Measurements from ENCODE around the gene ZRANB1. TPM values are rescaled to one million over a fixed set of nuclear protein-coding genes. Genes with fewer than 3 reads are reported as not detected.

The ZRANB1 gene
- total RNA-seq, 2 experiments from 2014 or later = 9.5 to 10.1 TPM

GRCh38 chr10:125002423-125003145 is 60.7 kb downstream of the ZRANB1 start:
- H3K27me3 Mint-ChIP-seq = no peaks in the 10 kb centered on the region
- H3K4me3 Mint-ChIP-seq = no peak overlapping the region
- ChIA-PET CTCF (no interaction called here), POLR2A (no interaction called here)
- DNase-seq (no peak), ATAC-seq (no peak)
- intact Hi-C loops (cut with micrococcal nuclease) = no loop called here
- TF ChIP-seq CTCF (IDR thresholded peaks at IDR 0.05) = no peak
- H3K9me3 Mint-ChIP-seq = no peaks in the 10 kb centered on the region
- no peaks in the 10 kb centered on the region for H3K4me1 Mint-ChIP-seq (ENCODE audit: low read depth)
- no peaks in the 10 kb centered on the region for H3K36me3 Mint-ChIP-seq (ENCODE audit: low read depth)
- no peak overlapping the region for H3K27ac Mint-ChIP-seq

DNA sequence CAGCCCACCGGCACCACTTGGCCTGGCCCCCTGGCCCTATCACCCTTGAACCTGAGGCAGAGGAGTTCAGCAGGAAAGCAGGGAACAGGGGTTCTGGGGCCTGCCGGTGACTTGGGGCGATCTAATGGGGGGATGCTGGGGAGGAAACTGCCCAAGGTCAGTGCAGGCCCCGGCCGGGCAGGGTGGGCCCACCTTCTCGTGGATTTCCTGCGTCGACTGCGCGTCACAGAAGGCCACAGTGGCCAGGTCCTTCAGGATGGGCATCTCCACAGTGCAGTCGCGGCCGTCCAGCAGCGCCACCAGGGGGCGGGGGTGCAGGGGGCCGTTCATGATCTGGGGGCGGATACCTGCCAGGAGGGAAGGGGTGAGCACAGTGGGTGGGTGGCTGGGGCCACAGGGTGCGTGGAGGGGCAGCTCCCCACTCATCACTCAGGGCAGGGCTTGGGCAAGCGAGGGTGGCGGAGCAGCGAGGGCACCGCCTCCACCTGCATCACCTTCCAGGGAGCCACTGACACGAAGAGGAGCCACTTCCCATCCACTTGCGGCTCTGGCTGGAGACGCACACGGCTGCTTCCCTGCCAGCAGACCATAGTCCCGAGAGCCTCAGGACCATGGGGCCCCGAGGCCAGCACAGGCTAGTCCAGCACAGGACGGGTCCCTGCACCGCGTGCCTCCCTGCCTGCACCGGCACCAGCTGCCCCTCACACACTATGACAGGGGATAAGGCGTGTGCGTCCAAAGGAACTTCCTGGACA is 61.4 kb downstream of the ZRANB1 start:
- no peaks in the 10 kb centered on the region for H3K27me3 Mint-ChIP-seq
- H3K4me3 Mint-ChIP-seq = no peak overlapping the region
- DNase-seq (no peak), ATAC-seq (no peak)
- POLR2A ChIA-PET = no interaction called here
- no peaks in the 10 kb centered on the region for H3K36me3 Mint-ChIP-seq (ENCODE audit: low read depth)
- H3K27ac Mint-ChIP-seq = no peak overlapping the region
- H3K9me3 Mint-ChIP-seq = no peaks in the 10 kb centered on the region
- CTCF ChIA-PET = no interaction called here
- no peaks in the 10 kb centered on the region for H3K4me1 Mint-ChIP-seq (ENCODE audit: low read depth)
- intact Hi-C loops (cut with micrococcal nuclease) = no loop called here
- no peak for TF ChIP-seq CTCF (IDR thresholded peaks at IDR 0.05)

DNA sequence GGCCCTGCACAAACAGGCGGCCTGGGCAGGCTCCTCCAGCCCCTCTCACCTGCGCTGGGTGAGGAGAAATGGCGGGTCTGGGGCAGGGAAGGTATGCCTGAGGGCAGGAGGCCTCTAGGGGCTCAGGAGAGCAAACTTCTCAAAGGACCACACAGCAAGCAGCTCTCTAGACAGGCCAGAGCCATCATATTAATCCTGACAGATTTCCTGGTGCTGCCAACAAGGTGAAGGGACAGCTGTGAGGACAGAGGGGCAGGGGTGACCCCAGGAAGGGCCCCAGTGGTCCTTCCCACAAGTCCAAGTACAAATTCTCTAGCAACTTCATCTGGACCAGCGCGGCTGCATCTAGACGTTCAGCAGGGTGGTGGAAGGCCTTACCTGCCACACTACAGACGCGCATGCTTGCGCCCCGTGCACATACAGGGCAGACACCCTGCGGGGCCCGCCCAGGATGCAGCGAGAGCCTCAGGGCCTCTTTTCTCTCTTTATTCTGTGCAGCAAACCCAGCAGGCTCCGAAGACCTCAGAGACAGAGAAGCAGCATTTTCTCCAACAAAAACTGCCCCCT is 62.1 kb downstream of the ZRANB1 start:
- DNase-seq (no peak), ATAC-seq (no peak)
- H3K4me3 Mint-ChIP-seq = no peak overlapping the region
- H3K27me3 Mint-ChIP-seq = no peaks in the 10 kb centered on the region
- intact Hi-C loops (cut with micrococcal nuclease) = no loop called here
- TF ChIP-seq CTCF (IDR thresholded peaks at IDR 0.05) = no peak
- no peaks in the 10 kb centered on the region for H3K9me3 Mint-ChIP-seq
- H3K4me1 Mint-ChIP-seq (ENCODE audit: low read depth) = no peaks in the 10 kb centered on the region
- ChIA-PET POLR2A (no interaction called here), CTCF (no interaction called here)
- H3K36me3 Mint-ChIP-seq (ENCODE audit: low read depth) = no peaks in the 10 kb centered on the region
- H3K27ac Mint-ChIP-seq = no peak overlapping the region

DNA sequence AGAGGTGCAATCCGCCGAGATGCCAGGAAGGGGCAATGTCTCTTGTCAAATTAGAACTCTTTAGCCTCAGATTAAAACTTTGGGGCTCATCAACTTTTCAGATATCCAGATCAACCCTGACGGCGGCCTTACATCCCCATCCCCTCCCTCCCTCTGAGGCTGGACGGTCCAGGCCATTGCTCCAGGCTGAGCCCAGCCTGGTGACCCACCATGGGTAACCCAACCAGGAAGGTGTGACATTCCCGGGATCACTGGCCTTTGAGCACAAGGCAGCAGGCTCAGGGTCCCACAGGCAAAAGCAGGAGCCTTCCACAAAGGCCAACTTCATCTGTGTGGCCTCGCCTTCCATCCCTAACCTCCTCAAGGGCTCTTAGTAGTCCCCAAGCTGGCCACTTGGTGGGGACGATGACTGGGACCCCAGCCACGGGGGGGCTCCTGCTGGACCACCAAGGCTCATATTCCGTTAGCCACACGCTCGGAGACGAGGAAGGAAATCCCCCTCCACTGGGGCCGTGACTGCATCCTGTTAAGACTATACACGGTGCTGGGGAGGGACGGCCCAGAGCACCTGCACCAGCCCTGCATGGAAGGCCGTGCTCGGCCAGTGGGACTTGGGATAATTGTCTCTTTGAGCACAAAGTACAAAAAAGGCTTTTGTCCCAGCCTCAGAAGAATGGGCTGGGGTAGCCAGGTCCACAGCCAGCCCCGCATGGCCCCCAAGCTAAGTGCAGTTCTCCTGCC is 62.8 kb downstream of the ZRANB1 start:
- CTCF ChIA-PET = interaction anchor here (1.2 kb wide), 1 partner anchor 12 kb away, joined by 6 read pairs; no protein-coding TSS in a partner anchor

More for the DNA sequence above, 62.8 kb downstream of the ZRANB1 start:
- DNase-seq (no peak), ATAC-seq (no peak)
- no peaks in the 10 kb centered on the region for H3K4me1 Mint-ChIP-seq (ENCODE audit: low read depth)
- POLR2A ChIA-PET = no interaction called here
- no peak overlapping the region for H3K27ac Mint-ChIP-seq
- H3K4me3 Mint-ChIP-seq = no peak overlapping the region
- no peaks in the 10 kb centered on the region for H3K36me3 Mint-ChIP-seq (ENCODE audit: low read depth)
- no peaks in the 10 kb centered on the region for H3K27me3 Mint-ChIP-seq
- intact Hi-C loops (cut with micrococcal nuclease) = no loop called here
- H3K9me3 Mint-ChIP-seq = no peaks in the 10 kb centered on the region
- no peak for TF ChIP-seq CTCF (IDR thresholded peaks at IDR 0.05)
